ENCODE measurements around the gene MAML1.
A peak's percentile ranks its signal among the peaks of the same experiment; 100 is the strongest.
"Not testable (repeated sequence)": the region's sequence is repeated elsewhere in the genome, so short reads cannot be mapped to it uniquely, and the experiment has no call there.

Gene MAML1

DNA sequence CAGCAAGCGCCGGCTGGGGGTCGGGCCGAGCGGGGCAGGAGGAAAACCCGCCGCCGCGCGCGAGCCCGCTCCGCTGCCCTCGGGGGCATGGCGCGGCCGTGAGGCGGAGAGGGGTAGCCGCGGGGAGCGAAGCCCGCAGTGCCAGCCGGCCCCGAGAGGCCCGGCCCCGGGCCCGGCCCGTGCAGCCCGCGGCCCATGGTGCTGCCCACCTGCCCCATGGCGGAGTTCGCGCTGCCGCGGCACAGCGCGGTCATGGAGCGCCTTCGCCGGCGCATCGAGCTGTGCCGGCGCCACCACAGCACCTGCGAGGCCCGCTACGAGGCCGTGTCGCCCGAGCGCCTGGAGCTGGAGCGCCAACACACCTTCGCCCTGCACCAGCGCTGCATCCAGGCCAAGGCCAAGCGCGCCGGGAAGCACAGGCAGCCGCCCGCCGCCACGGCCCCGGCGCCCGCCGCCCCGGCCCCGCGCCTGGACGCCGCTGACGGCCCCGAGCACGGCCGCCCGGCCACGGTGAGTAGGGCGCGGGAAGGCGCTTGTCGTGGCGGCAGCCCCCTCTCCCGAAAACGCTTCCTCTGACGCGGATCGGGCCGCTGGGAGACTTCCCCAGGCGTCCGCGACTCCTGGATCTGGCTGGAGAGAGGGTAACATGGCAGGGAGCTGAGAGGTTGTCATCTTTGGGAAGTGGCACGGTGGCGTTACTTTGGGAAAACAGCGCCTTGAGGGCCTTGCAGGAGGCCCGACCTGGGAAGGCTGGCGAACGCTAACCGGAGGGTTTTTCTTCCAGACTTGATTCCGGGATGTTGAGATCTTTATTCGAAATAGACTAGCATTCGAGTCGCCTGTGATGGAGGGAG lies 523 bp downstream of the MAML1 start:
- peak; percentile 40 for DNase-seq

GRCh38 chr5:179733772-179734126 lies 1.1 kb downstream of the MAML1 start:
- no peak for DNase-seq

DNA sequence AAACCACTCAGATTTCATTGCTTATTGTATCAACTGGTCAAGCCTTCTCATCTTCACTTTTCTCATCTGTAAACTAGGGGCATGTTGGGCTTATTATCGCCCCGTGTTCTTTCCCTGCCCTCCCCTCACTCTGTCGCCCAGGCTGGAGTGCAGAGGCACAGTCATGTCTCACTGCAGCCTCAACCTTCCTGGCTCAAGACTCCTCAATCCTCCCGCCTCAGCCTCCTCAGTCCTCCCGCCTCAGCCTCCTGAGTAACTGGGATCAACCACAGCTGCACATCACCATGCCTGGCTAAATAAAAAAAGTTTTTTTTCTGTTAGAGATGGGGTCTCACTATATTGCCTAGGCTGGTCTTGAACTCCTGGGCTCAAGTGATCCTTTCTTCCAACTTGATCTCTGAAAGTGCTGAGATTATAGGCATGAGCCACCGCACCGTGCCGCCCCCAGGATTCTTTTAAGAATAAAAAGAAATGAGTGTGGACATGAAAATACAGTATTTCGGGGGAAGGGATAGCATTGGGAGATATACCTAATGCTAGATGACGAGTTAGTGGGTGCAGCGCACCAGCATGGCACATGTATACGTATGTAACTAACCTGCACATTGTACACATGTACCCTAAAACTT lies 2.0 kb downstream of the MAML1 start:
- DNase-seq, result no peak

DNA sequence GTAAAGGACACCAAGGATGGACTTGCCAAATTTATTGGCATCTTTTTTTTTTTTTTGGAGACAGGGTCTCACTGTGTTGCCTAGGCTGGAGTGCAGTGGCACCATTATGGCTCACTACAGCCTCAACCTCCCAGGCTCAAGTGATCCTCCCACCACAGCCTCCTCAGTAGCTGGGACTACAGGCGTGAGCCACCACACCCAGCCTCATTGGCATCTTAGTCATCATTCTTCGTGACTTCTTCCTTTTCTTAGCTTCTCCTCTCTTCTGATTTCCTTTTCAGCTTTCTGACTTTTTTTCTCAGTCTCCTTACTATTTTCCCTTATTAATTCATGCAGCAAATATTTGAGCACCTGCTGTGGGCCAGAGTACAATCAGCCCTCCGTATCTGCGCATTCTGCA lies 6.1 kb downstream of the MAML1 start:
- DNase-seq, result no peak

- not testable (repeated sequence) for DNase-seq
Observed at GRCh38 chr5:179744106-179744505, 11.5 kb downstream of the MAML1 start.

DNA sequence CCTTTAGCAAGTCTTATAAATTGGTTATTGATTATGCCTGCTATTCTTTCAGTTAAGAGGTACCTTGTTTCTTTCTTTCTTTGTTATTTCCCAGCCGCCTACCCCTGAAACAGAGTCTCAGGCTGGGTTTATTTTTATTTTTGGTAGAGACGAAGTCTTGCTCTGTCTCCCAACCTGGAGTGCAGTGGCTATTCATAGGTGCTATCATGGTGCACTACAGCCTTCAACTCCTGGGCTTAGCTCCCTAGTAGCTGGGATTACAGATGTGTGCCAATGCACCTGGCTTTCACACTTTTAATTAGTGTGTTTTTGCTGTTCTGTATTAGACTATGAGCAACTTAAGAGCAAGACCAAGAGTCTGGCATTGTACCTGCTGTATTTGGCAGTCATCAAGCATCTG lies 14.2 kb downstream of the MAML1 start:
- no peak for DNase-seq

DNA sequence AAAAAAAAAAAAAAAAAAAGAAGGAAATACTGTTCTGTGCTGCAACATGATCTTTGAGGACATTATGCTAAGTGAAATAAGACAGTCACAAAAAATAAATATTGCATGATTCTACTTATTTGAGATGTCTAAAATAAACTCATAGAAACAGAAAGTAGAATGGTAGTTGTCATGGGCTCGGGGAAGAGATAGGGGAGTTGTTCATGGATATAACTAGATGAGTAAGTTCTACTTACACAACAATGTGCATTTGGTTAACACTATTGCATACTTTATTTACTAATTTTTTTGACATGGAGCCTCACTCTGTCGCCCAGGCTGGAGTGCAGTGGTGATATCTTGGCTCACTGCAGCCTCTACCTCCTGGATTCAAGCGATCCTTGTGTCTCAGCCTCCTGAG lies 15.2 kb downstream of the MAML1 start:
- no peak for DNase-seq

DNA sequence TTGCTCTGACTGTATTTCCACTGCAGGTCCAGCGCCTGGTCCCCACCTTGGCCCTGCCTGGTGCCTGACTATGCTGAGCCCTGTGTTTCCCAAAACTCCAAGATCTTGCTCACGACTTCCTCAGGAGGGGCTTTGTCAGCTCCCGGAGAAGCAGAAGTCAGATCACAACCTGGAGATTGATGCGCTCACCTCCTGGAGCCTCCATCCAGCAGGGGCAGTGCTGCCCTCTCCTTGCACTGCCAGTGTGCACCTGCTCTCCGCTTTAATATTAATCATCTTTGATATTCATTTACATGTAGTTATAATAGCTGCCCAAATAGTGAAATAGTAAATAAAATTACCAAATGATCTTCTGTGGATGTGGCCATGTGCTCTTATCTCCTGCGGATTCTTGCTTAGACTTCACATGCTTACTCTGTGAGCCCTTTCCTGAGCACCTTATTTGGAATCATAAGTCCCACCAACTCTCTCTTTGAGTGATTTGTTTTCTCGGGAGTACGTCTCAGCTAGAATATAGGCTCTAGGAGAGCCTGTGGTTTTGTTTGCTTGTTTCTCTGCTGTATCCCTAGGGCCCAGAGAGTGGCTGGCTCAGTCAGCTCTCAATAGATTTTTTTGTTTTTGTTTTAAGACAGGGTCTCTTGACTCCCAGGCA lies 17.4 kb downstream of the MAML1 start:
- no peak for DNase-seq

- no peak for DNase-seq
Observed at GRCh38 chr5:179753971-179754370, 21.3 kb downstream of the MAML1 start.

DNA sequence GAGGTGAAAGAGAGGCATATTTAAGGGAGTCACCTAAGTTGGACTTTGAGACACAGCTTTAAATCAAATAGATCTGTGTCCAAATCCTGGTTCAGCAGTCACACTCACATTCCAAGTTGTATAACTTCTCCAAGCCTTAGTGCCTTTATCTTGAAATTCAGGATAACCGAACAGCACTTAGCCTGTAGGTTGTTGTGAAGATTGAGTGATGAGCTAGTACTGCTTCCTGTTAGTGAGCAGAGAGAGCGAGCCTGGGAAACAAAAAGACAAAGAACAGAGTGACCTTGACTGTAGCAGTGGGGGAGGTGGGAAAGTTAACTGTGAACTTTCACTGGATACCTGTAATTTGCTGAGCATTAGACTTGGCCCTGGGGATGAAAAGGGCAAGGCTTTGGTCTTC lies 22.4 kb downstream of the MAML1 start:
- DNase-seq, result no peak

DNA sequence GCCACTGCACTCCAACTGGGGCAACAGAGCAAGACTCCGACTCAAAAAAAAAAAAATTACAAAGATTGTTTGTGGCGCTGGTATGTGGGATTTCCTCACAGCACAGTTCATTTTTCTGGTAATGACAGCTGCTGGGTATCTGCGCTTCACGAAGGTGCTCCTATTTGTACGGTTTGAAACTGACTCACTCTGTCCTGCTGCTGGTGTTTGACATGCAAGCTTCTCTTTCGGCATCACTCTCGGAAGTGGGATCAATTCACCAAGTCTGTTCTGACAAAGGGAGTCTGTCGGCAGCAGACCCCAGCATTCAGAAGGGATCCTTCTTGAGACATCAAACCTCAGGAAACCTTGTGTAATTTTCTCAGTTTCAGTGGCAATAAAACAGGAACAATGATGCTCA lies 26.3 kb downstream of the MAML1 start:
- no peak for DNase-seq

DNA sequence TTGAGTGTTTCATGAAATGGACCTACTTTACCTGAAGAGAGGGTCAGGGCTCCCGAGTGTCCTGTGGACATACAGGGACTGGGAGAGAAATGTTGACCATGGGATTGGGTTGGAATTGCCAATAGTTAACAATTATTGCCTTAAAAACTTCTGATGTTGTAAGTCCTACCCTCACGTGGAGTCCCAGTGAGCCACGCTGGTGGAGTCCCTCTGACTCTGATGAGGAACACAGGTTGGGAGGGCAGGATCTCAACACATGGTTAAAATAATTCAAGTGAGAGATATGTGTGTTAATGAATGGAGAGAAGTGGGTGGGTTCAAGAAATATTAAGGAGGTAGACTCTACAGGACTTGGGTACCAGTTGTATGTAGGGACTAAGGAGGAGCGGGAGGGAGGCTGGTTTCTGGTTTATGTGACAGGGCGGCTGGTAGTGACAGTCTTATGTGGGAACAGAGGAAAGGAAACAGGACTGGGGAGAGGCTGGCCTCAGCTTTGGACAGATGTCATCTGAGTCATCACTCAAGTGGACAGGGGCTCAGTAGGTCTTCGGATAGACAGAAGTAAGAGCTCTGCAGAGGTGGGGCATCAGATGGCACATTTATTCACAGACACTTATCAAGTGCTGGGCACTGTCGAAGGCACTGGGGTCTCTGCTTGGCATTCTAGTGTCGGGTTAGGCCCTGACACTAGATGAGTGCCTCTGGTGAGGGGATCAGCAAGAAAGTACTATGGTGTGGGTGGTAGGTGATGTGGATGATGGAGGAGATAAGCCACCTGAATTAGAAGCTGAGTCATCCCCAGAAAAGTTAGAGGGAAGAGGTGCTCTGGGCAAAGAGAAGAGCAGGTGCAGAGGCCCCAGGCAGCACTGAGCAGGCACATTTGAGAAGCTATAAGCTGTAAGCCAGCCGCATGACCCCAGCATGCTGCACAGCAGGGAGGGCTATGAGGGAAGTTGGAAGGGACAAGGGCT lies 27.2 kb downstream of the MAML1 start:
- no peak for DNase-seq

DNA sequence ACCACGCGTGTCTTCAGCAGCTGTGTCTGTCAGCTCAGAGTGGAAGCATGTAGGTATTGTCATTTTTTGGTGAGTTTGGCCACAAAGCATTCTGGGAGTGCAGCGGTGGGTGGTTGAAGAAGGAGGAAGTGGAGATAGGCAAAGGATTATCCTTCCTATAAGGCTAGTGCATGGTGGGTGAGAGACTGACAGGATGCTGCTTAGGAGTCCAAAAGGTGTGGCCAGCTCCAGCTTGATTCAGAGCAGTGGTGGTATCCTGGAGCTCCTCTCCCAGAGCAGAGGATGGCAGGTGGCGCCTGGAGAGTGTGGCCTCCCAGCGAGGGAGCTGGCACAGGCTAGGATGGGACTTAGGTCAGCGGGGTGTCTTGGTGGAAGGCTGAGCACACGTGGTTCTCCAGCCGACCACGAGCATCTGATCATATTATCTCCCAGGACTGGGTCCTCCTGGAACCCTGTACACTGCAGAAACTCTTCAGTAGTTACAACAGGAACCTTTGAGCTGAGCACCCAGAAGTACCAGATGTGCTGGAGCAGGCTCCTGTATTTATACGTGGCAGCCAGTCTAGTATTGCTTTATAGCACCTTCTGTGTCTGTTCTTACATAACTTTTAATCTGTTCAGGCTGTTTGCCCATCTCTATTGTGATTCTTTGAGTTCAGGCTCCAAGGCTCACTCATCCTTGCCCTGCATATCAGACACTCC lies 29.6 kb downstream of the MAML1 start:
- no peak for DNase-seq

DNA sequence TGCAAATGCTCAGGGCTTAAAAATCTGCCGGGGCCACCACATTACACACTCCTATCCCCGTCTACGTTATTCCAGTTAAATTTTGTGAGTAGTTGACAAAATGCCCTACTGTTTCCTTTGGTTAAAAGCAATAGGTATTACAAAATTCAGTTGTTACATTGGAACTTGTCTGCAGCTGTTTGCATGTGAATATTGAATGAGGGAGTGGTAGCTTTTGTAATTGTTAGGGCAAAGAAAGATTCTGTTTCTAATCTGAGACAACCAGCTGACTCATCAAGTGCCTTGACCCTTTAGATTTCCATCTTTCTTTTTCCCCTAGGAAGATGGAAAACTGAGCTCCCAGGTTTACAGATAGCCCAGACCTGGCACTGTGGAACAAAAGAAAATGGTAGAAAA lies 30.2 kb downstream of the MAML1 start:
- no peak for DNase-seq

- peak; percentile 63 for DNase-seq
Observed at GRCh38 chr5:179763215-179763945, 30.8 kb downstream of the MAML1 start.

DNA sequence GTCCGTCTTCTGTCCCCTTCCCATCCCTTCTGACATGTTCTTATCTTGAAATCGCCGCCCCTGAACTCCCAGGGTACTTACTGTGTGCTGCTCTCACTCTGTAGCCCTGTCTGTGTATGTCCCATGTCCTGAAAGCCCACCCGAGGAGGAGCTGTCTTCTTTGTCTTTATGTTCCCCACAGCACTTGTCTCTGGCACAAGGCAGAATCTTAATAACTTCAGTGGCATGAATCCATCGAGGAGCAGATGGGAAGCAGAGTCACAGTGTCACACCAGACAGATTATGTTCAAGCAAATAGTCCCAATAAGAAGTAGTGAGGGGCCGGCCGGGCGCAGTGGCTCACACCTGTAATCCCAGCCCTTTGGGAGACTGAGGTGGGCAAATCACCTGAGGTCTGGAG lies 31.4 kb downstream of the MAML1 start:
- DNase-seq, result no peak

DNA sequence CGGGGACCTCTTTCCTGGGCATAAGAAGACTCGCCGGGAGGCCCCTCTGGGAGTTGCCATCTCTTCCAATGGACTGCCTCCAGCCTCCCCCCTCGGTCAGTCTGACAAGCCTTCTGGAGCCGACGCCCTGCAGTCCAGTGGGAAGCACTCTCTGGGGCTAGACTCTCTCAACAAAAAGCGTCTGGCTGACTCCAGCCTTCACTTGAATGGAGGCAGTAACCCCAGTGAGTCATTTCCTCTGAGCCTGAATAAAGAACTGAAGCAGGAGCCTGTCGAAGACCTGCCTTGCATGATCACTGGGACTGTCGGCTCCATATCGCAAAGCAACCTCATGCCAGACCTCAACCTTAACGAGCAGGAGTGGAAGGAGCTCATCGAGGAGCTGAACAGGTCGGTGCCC lies 32.8 kb downstream of the MAML1 start:
- DNase-seq, result no peak

GRCh38 chr5:179766021-179766725 lies 33.6 kb downstream of the MAML1 start:
- DNase-seq, result no peak

DNA sequence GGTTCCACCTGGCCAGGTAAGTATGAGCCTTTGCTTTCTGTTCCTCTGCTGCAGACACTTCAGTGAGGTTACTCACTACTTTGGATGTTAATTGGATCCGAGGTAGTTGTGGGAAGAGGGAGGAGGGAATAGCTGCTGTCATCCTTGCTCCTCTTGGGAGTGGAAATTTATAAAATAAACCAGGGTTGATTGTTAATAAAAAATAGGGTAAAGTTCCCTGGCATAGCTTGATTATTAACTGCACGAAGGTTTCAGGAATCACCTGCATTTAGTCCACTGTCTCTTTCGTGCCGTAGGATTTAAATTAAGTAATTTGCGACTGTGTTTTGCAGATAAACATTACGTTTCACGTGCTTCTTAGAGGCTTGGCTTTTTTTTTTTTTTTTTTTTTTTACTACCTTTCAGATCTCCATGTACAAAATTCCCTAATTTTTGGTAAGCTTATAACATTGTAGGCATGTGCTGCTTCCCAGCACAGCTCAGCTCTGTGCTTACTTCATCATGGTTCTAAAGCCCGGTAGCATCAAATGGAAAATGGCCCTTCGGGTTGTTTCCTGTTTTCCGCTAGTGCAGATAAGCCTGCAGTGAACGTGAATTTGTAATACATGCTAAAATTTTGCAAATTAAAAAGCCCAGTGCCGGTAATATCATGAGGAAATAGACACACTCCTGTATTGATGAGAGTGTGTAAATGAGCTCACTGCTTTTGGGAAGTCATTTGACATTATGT lies 34.3 kb downstream of the MAML1 start:
- no peak for DNase-seq

- DNase-seq, result no peak
Observed at GRCh38 chr5:179767496-179768100, 35.0 kb downstream of the MAML1 start.

All from DMS79 treated with DMSO at 0.1 percent for 48 hours (cell line).